ENCODE results near the gene MADCAM1.
"Not testable (repeated sequence)": the region's sequence is repeated elsewhere in the genome, so short reads cannot be mapped to it uniquely, and the experiment has no call there.

MADCAM1 gene

GRCh38 chr19:478236-478903, 17.9 kb upstream of the MADCAM1 start:
- no peak overlapping the region for H3K27ac ChIP-seq
- H3K27me3 ChIP-seq: peaks cover 0 to 42% of the 10 kb centered on the region in 2 donors
- H3K4me3 ChIP-seq: no peak overlapping the region
- H3K36me3 ChIP-seq: no peaks in the 10 kb centered on the region
- H3K9me3 ChIP-seq: no peaks in the 10 kb centered on the region
- H3K4me1 ChIP-seq: peaks cover 0 to 5% (median 2%) of the 10 kb centered on the region in 4 donors
- no peak for DNase-seq
- intact Hi-C loops (cut with DNase I; ENCODE audit: low total_unique reads): no loop called here
- TF ChIP-seq CTCF (IDR thresholded peaks at IDR 0.05): no peak

DNA sequence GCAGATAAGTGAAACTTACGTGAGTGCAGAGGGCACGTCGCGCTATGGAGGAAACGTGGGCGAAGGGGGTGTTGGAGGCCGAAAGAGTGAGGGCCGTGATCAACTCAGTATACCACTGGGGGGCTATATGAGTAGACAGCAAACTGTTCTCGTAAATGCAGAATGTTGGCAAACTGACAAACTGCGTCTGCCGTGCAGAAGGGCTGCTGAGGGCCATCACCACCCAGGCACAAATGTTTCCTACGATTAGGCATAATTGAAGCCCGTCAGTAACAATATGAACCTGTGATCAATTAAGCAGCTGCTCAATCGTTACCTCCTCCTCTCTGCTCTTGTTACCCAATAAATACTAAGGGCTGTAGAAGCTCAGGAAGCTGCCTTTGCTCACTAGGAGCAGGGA, 17.3 kb upstream of the MADCAM1 start:
- Histone ChIP-seq H3K9me3 (no peaks in the 10 kb centered on the region), H3K36me3 (no peaks in the 10 kb centered on the region), H3K27me3 (peaks cover 0 to 37% of the 10 kb centered on the region in 2 donors), H3K4me3 (no peak overlapping the region), H3K27ac (no peak overlapping the region), H3K4me1 (peaks cover 0 to 5% (median 2%) of the 10 kb centered on the region in 4 donors)
- DNase-seq: no peak
- intact Hi-C loops (cut with DNase I; ENCODE audit: low total_unique reads): no loop called here
- no peak for TF ChIP-seq CTCF (IDR thresholded peaks at IDR 0.05)

GRCh38 chr19:480016-480855, 16.1 kb upstream of the MADCAM1 start:
- peak; percentile 38 to 41 for TF ChIP-seq CTCF (IDR thresholded peaks at IDR 0.05)
- DNase-seq: peak; percentile 73 to 77
- peaks cover 0 to 5% (median 2%) of the 10 kb centered on the region in 4 donors for H3K4me1 ChIP-seq
- intact Hi-C loops (cut with DNase I; ENCODE audit: low total_unique reads): no loop called here
- H3K27ac ChIP-seq: peak overlapping the region in 1 of 2 donors; percentile 29
- H3K27me3 ChIP-seq: peaks cover 0 to 36% of the 10 kb centered on the region in 2 donors
- H3K36me3 ChIP-seq: no peaks in the 10 kb centered on the region
- H3K4me3 ChIP-seq: peak overlapping the region; percentile 10 to 27
- no peaks in the 10 kb centered on the region for H3K9me3 ChIP-seq

- H3K9me3 ChIP-seq; H3K4me3 ChIP-seq; H3K4me1 ChIP-seq; H3K27ac ChIP-seq; H3K36me3 ChIP-seq; DNase-seq; intact Hi-C loops (cut with DNase I; ENCODE audit: low total_unique reads): not testable (repeated sequence)
- peaks cover 0 to 41% of the 10 kb centered on the region in 2 donors for H3K27me3 ChIP-seq
Measured at GRCh38 chr19:481100-481499, 15.2 kb upstream of the MADCAM1 start.

DNA sequence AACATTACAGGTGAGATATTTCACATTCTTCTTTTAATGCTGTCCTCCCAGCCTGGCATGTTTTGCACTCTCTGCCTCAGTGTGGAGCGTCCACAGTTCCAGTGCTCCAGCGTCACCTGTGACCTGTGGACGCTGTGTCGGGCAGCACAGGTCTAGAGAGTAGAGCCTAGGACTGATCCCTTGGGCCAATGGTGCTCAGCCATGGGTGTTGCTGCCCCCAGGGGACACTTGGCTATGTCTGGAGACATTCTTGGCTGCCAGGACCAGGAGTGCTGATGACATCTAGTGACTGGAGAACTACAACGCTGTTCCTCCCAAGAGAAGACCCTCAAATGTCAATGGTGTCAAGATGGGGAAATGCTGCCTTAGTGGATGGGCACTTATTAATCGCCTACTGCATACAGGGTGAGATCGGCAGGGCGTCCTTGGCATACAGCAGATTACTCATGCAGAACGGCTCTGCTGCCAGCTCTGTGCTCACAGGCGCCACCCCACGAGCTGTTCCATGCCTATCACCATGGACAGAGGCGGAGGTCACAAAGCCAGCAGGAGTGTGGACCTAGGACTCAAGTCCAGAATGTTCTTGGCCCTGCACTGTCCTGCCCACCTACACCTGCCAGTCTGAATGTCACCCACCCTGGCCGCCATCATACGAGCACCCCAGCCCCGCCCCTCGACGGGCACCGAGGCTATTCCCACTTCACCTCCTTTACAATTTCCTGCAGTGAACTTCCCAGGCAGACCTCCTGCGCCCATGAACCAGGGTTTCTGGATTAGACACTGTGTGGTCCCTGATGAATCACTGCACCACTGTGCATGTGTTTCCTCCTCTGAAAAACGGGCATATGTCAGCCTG, 13.9 kb upstream of the MADCAM1 start:
- Histone ChIP-seq H3K36me3 (no peaks in the 10 kb centered on the region), H3K27ac (no peak overlapping the region), H3K27me3 (peaks cover 0 to 41% of the 10 kb centered on the region in 2 donors), H3K9me3 (no peaks in the 10 kb centered on the region), H3K4me3 (no peak overlapping the region), H3K4me1 (peaks cover 0 to 5% (median 4%) of the 10 kb centered on the region in 4 donors)
- TF ChIP-seq CTCF (IDR thresholded peaks at IDR 0.05): no peak
- intact Hi-C loops (cut with DNase I; ENCODE audit: low total_unique reads): no loop called here
- no peak for DNase-seq
